ENCODE data around the gene ZFYVE9. TPM values are rescaled to one million over a fixed set of nuclear protein-coding genes. Genes with fewer than 3 reads are reported as not detected.

ZFYVE9 gene
- total RNA-seq, 1 donor from 2014 or later, result 18.7 TPM

GRCh38 chr1:52216907-52217458, 75.1 kb downstream of the ZFYVE9 start:
- TF ChIP-seq CTCF (IDR thresholded peaks at IDR 0.05), result no peak
- DNase-seq, result no peak
- intact Hi-C loops (cut with DNase I), result no loop called here
- H3K9me3 ChIP-seq, result peaks cover 20% of the 10 kb centered on the region
- no peaks in the 10 kb centered on the region for H3K27me3 ChIP-seq (ENCODE audit: low read depth)
- peaks cover 3% of the 10 kb centered on the region for H3K36me3 ChIP-seq
- no peak overlapping the region for H3K4me3 ChIP-seq
- ATAC-seq, result no peak
- H3K4me1 ChIP-seq, result no peaks in the 10 kb centered on the region
- no peak overlapping the region for H3K27ac ChIP-seq

GRCh38 chr1:52225174-52225573, 83.3 kb downstream of the ZFYVE9 start:
- DNase-seq (no peak), ATAC-seq (no peak)
- Histone ChIP-seq H3K4me3 (no peak overlapping the region), H3K36me3 (no peaks in the 10 kb centered on the region), H3K27ac (no peak overlapping the region), H3K27me3 (ENCODE audit: low read depth) (no peaks in the 10 kb centered on the region), H3K9me3 (peaks cover 18% of the 10 kb centered on the region), H3K4me1 (no peaks in the 10 kb centered on the region)
- TF ChIP-seq CTCF (IDR thresholded peaks at IDR 0.05), result no peak
- intact Hi-C loops (cut with DNase I), result no loop called here

GRCh38 chr1:52229494-52229893, 87.6 kb downstream of the ZFYVE9 start:
- Histone ChIP-seq H3K36me3 (no peaks in the 10 kb centered on the region), H3K4me3 (no peak overlapping the region), H3K9me3 (peaks cover 16% of the 10 kb centered on the region), H3K4me1 (no peaks in the 10 kb centered on the region), H3K27me3 (ENCODE audit: low read depth) (no peaks in the 10 kb centered on the region), H3K27ac (no peak overlapping the region)
- no peak for ATAC-seq
- intact Hi-C loops (cut with DNase I), result no loop called here
- DNase-seq, result no peak
- no peak for TF ChIP-seq CTCF (IDR thresholded peaks at IDR 0.05)

GRCh38 chr1:52233463-52233862, 91.6 kb downstream of the ZFYVE9 start:
- Histone ChIP-seq H3K9me3 (no peaks in the 10 kb centered on the region), H3K36me3 (no peaks in the 10 kb centered on the region), H3K27me3 (ENCODE audit: low read depth) (no peaks in the 10 kb centered on the region), H3K4me1 (no peaks in the 10 kb centered on the region), H3K27ac (no peak overlapping the region), H3K4me3 (no peak overlapping the region)
- ATAC-seq, result no peak
- no peak for TF ChIP-seq CTCF (IDR thresholded peaks at IDR 0.05)
- no peak for DNase-seq
- intact Hi-C loops (cut with DNase I), result no loop called here

- Histone ChIP-seq H3K27ac (no peak overlapping the region), H3K4me3 (no peak overlapping the region), H3K9me3 (no peaks in the 10 kb centered on the region), H3K4me1 (peaks cover 5% of the 10 kb centered on the region), H3K27me3 (ENCODE audit: low read depth) (no peaks in the 10 kb centered on the region), H3K36me3 (no peaks in the 10 kb centered on the region)
- intact Hi-C loops (cut with DNase I), result no loop called here
- ATAC-seq (no peak), DNase-seq (no peak)
- no peak for TF ChIP-seq CTCF (IDR thresholded peaks at IDR 0.05)
These were observed 92.1 kb downstream of the ZFYVE9 start for GRCh38 chr1:52234014-52234413.

- no peaks in the 10 kb centered on the region for H3K36me3 ChIP-seq
- H3K4me3 ChIP-seq, result no peak overlapping the region
- intact Hi-C loops (cut with DNase I), result no loop called here
- no peaks in the 10 kb centered on the region for H3K27me3 ChIP-seq (ENCODE audit: low read depth)
- no peak for ATAC-seq
- H3K27ac ChIP-seq, result no peak overlapping the region
- DNase-seq, result no peak
- H3K9me3 ChIP-seq, result no peaks in the 10 kb centered on the region
- TF ChIP-seq CTCF (IDR thresholded peaks at IDR 0.05), result no peak
- H3K4me1 ChIP-seq, result peaks cover 10% of the 10 kb centered on the region
These were observed 92.8 kb downstream of the ZFYVE9 start for GRCh38 chr1:52234708-52235107.

All from lower lobe of right lung (tissue), 2 donors.